Measurements from ENCODE around the gene RIOK1.

The RIOK1 gene

GRCh38 chr6:7391151-7391550, 1.5 kb downstream of the RIOK1 start:
- DNase-seq (ENCODE audit: low read depth) = no peak
- H3K4me3 ChIP-seq (ENCODE audit: low read length) = no peak overlapping the region
- TF ChIP-seq, protein P1, sequence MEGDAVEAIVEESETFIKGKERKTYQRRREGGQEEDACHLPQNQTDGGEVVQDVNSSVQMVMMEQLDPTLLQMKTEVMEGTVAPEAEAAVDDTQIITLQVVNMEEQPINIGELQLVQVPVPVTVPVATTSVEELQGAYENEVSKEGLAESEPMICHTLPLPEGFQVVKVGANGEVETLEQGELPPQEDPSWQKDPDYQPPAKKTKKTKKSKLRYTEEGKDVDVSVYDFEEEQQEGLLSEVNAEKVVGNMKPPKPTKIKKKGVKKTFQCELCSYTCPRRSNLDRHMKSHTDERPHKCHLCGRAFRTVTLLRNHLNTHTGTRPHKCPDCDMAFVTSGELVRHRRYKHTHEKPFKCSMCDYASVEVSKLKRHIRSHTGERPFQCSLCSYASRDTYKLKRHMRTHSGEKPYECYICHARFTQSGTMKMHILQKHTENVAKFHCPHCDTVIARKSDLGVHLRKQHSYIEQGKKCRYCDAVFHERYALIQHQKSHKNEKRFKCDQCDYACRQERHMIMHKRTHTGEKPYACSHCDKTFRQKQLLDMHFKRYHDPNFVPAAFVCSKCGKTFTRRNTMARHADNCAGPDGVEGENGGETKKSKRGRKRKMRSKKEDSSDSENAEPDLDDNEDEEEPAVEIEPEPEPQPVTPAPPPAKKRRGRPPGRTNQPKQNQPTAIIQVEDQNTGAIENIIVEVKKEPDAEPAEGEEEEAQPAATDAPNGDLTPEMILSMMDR (conservative IDR thresholded peaks at IDR 0.05; ENCODE audit: low read depth, low read length) = no peak

- DNase-seq (ENCODE audit: low read depth) = no peak
- TF ChIP-seq, protein P1 (conservative IDR thresholded peaks at IDR 0.05; ENCODE audit: low read depth, low read length) = no peak
- no peak overlapping the region for H3K4me3 ChIP-seq (ENCODE audit: low read length)
These were observed 2.8 kb downstream of the RIOK1 start for GRCh38 chr6:7392402-7392801.

DNA sequence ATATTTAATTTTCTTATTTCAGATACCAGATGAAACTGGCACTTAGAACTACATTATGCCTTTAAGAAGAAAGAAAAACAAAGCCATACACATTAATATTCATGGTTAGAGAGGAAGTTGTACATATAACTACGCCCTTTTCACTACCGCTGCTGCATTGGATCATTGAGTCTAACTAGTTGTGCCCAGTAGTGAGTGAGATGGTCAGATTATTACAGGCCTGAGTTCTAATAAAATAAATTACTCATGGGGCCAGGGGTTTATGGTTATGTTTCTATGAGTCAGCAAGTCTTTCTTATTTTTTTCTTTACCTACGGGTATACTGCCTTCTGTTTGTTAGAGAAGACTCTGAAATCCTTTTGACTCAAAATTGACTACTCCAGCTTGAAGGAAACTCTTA, 11.5 kb downstream of the RIOK1 start:
- DNase-seq (ENCODE audit: low read depth) = no peak
- TF ChIP-seq, protein P1 (conservative IDR thresholded peaks at IDR 0.05; ENCODE audit: low read depth, low read length) = no peak
- H3K4me3 ChIP-seq (ENCODE audit: low read length) = no peak overlapping the region

GRCh38 chr6:7402716-7403115, 13.1 kb downstream of the RIOK1 start:
- TF ChIP-seq, protein P1 (conservative IDR thresholded peaks at IDR 0.05; ENCODE audit: low read depth, low read length) = no peak
- no peak overlapping the region for H3K4me3 ChIP-seq (ENCODE audit: low read length)
- DNase-seq (ENCODE audit: low read depth) = no peak

- TF ChIP-seq, protein P1 (conservative IDR thresholded peaks at IDR 0.05; ENCODE audit: low read depth, low read length) = no peak
- no peak overlapping the region for H3K4me3 ChIP-seq (ENCODE audit: low read length)
These were observed 14.9 kb downstream of the RIOK1 start for GRCh38 chr6:7404546-7404945.

DNA sequence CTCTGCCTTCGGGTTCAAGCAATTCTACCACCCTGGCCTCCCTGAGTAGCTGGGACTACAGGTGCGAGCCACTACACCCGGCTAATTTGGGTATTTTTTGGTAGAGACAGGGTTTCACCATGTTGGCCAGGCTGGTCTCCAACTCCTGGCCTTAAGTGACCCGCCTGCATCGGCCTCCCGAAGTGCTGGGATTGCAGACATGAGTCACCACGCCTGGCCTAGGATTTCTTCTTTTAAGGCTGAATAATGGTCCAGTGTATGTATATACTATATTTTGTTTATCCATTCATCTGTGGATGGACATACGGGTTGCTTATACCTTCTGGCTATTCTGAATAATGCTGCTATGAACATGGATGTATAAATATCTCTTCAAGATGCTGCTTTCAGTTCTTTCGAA, 17.1 kb downstream of the RIOK1 start:
- DNase-seq (ENCODE audit: low read depth) = no peak
- TF ChIP-seq, protein P1 (conservative IDR thresholded peaks at IDR 0.05; ENCODE audit: low read depth, low read length) = no peak
- H3K4me3 ChIP-seq (ENCODE audit: low read length) = no peak overlapping the region

More at GRCh38 chr6:7404546-7404945, 14.9 kb downstream of the RIOK1 start:
- no peak for DNase-seq (ENCODE audit: low read depth)

GRCh38 chr6:7409740-7410139, 20.1 kb downstream of the RIOK1 start:
- DNase-seq (ENCODE audit: low read depth) = no peak
- no peak overlapping the region for H3K4me3 ChIP-seq (ENCODE audit: low read length)
- TF ChIP-seq, protein P1 (conservative IDR thresholded peaks at IDR 0.05; ENCODE audit: low read depth, low read length) = no peak
